IMR-90 (cell line): ENCODE results near the gene PRSS33. TPM values are rescaled to one million over a fixed set of nuclear protein-coding genes. Genes with fewer than 3 reads are reported as not detected.

Experiments used
- ATAC-seq: fragments of 200-7000 bp; cut with Tn5 transposase; 2 replicates; pipeline ENCODE4 v1.9.1; 2020; ENCODE audit warnings: low read depth, mild to moderate bottlenecking, moderate library complexity
- BruUV-seq: library from RNA; stranded (reverse); fragments of 400-500 nt; replicated peaks from 2 replicates; lab custom pipeline; 2021; lab: Mats Ljungman, UMichigan
- CTCF ChIA-PET: fragments of 300-600 bp; formaldehyde crosslinking; extraction: SDS; loops from one replicate; lab custom pipeline; 2021; ENCODE audit warnings: antibody characterized with exemption; lab: Yijun Ruan, JAX
- POLR2A ChIA-PET: fragments of 300-600 bp; sonication (Branson Sonifier 250); formaldehyde crosslinking; loops from one replicate; lab custom pipeline; 2022; ENCODE audit warnings: antibody characterized with exemption; ENCODE audit not compliant: unreplicated experiment; lab: Charles Lee
- DNase-seq: peaks from one replicate; pipeline ENCODE4 v3.0.0; 2013
- H2AFZ ChIP-seq: replicated peaks from 2 replicates; pipeline ENCODE3; 2013; ENCODE audit warnings: low read length, mild to moderate bottlenecking; ENCODE audit not compliant: poor library complexity
- H2AK5ac ChIP-seq: 2 replicates; pipeline ENCODE4 v1.6.1; 2013; ENCODE audit warnings: low read depth, low read length, inconsistent platforms
- H2AK9ac ChIP-seq: replicated peaks from 2 replicates; pipeline ENCODE3; 2013; ENCODE audit warnings: mild to moderate bottlenecking, low read depth, low read length, moderate library complexity; ENCODE audit not compliant: poor library complexity
- H2BK120ac ChIP-seq: 2 replicates; pipeline ENCODE4 v1.6.1; 2013; ENCODE audit warnings: low read depth, low read length, inconsistent platforms
- H2BK15ac ChIP-seq: 3 replicates; pipeline ENCODE4 v1.6.1; 2013; ENCODE audit warnings: low read depth, low read length, inconsistent platforms
- H2BK20ac ChIP-seq: 2 replicates; pipeline ENCODE4 v1.6.1; 2013; ENCODE audit warnings: low read depth, mild to moderate bottlenecking, inconsistent platforms, low read length, moderate library complexity
- H2BK5ac ChIP-seq: 2 replicates; pipeline ENCODE4 v1.6.1; 2013; ENCODE audit warnings: mild to moderate bottlenecking, low read depth, low read length, inconsistent platforms; ENCODE audit not compliant: poor library complexity, severe bottlenecking
- H3K14ac ChIP-seq: replicated peaks from 2 replicates; pipeline ENCODE4 v1.6.1; 2013; ENCODE audit warnings: low read depth, low read length, inconsistent platforms
- H3K18ac ChIP-seq: 2 replicates; pipeline ENCODE4 v1.6.1; 2013; ENCODE audit warnings: low read depth, low read length, control low read depth
- H3K23ac ChIP-seq: 2 replicates; pipeline ENCODE4 v1.6.1; 2013; ENCODE audit warnings: low read depth, low read length, inconsistent platforms
- H3K27ac ChIP-seq: 2 replicates; pipeline ENCODE4 v1.5.1; 2013; ENCODE audit warnings: mild to moderate bottlenecking, control low read depth, low read length; ENCODE audit not compliant: insufficient read depth
- H3K27me3 ChIP-seq: 2 replicates; pipeline ENCODE4 v1.6.1; 2013; ENCODE audit warnings: low read length; ENCODE audit not compliant: control insufficient read depth, insufficient read depth
- H3K36me3 ChIP-seq: 2 replicates; pipeline ENCODE4 v1.6.1; 2013; ENCODE audit warnings: low read length, mixed read lengths; ENCODE audit not compliant: control insufficient read depth, insufficient read depth
- H3K4ac ChIP-seq: 2 replicates; pipeline ENCODE4 v1.6.1; 2013; ENCODE audit warnings: low read depth, low read length, inconsistent platforms
- H3K4me1 ChIP-seq: 2 replicates; pipeline ENCODE4 v1.6.1; 2013; ENCODE audit warnings: low read length, mixed read lengths; ENCODE audit not compliant: control insufficient read depth, insufficient read depth
- H3K4me2 ChIP-seq: 2 replicates; pipeline ENCODE4 v1.6.1; 2013; ENCODE audit warnings: low read depth, mild to moderate bottlenecking, control low read depth, low read length, moderate library complexity
- H3K4me3 ChIP-seq: 2 replicates; pipeline ENCODE4 v1.5.1; 2013; ENCODE audit warnings: low read depth, mild to moderate bottlenecking, control low read depth, low read length, moderate library complexity; ENCODE audit not compliant: insufficient read depth
- H3K56ac ChIP-seq: 2 replicates; pipeline ENCODE4 v1.6.1; 2013; ENCODE audit warnings: low read length, inconsistent platforms; ENCODE audit not compliant: insufficient read depth; ENCODE audit errors: extremely low read depth
- H3K79me1 ChIP-seq, 2 experiments: 2 replicates each; pipeline ENCODE4 v1.6.1; 2013; ENCODE audit warnings: low read length in 2 of 2, inconsistent platforms in 1 of 2, low read depth in 1 of 2
- H3K9ac ChIP-seq: 2 replicates; pipeline ENCODE4 v1.6.1; 2013; ENCODE audit warnings: low read depth, low read length, control low read depth
- H3K9me1 ChIP-seq: 2 replicates; pipeline ENCODE4 v1.6.1; 2013; ENCODE audit warnings: low read length, inconsistent platforms; ENCODE audit not compliant: insufficient read depth
- H3K9me3 ChIP-seq: 2 replicates; pipeline ENCODE4 v1.6.1; 2013; ENCODE audit warnings: low read length; ENCODE audit not compliant: control insufficient read depth, insufficient read depth
- H4K20me1 ChIP-seq: 2 replicates; pipeline ENCODE4 v1.6.1; 2013; ENCODE audit warnings: low read length, inconsistent platforms; ENCODE audit not compliant: insufficient read depth
- H4K5ac ChIP-seq: 2 replicates; pipeline ENCODE4 v1.6.1; 2013; ENCODE audit warnings: mild to moderate bottlenecking, low read depth, low read length, control low read depth
- H4K8ac ChIP-seq, 2 experiments: 2 replicates each; pipeline ENCODE4 v1.6.1; 2013; ENCODE audit warnings: low read depth in 2 of 2, low read length in 2 of 2, control low read depth in 1 of 2, inconsistent platforms in 1 of 2
- H4K91ac ChIP-seq: 2 replicates; pipeline ENCODE4 v1.6.1; 2013; ENCODE audit warnings: low read depth, low read length, inconsistent platforms; ENCODE audit not compliant: insufficient read depth
- BHLHE40 ChIP-seq: fragments of 150-350 bp; IDR thresholded peaks from 2 replicates; pipeline ENCODE4 v1.6.1; 2016; ENCODE audit warnings: mild to moderate bottlenecking, low read depth, low read length
- CEBPB ChIP-seq: IDR thresholded peaks from 2 replicates; pipeline ENCODE4 v1.6.1; 2012; ENCODE audit warnings: low read depth, low read length, improper control_type of control experiment
- CHD1 ChIP-seq: IDR thresholded peaks from 2 replicates; pipeline ENCODE4 v1.6.1; 2012; ENCODE audit warnings: low read depth, low read length, improper control_type of control experiment
- CTCF ChIP-seq: conservative IDR thresholded peaks from 2 replicates; pipeline ENCODE4 v1.5.1; 2012; ENCODE audit warnings: mild to moderate bottlenecking, low read depth, low read length, improper control_type of control experiment
- FOS ChIP-seq: fragments of 150-350 bp; IDR thresholded peaks from 2 replicates; pipeline ENCODE4 v1.6.1; 2016; ENCODE audit warnings: low read depth, low read length
- MAFK ChIP-seq: IDR thresholded peaks from 2 replicates; pipeline ENCODE4 v1.6.1; 2012; ENCODE audit warnings: low read depth, low read length, improper control_type of control experiment
- MAZ ChIP-seq: IDR thresholded peaks from 2 replicates; pipeline ENCODE4 v1.6.1; 2012; ENCODE audit warnings: low read depth, mild to moderate bottlenecking, low read length, improper control_type of control experiment, moderate library complexity, borderline replicate concordance
- MXI1 ChIP-seq: IDR thresholded peaks from 2 replicates; pipeline ENCODE4 v1.6.1; 2012; ENCODE audit warnings: low read depth, mild to moderate bottlenecking, low read length, moderate library complexity, borderline replicate concordance
- NFE2L2 ChIP-seq: fragments of 150-350 bp; IDR thresholded peaks from 2 replicates; pipeline ENCODE4 v1.6.1; 2016; ENCODE audit warnings: low read depth, mild to moderate bottlenecking, low read length
- POLR2A ChIP-seq: IDR thresholded peaks from 2 replicates; pipeline ENCODE4 v1.6.1; 2012; ENCODE audit warnings: mild to moderate bottlenecking, low read depth, low read length
- RAD21 ChIP-seq: IDR thresholded peaks from 2 replicates; pipeline ENCODE4 v1.6.1; 2012; ENCODE audit warnings: low read length, improper control_type of control experiment
- RCOR1 ChIP-seq: IDR thresholded peaks from 2 replicates; pipeline ENCODE4 v1.6.1; 2012; ENCODE audit warnings: mild to moderate bottlenecking, low read length, improper control_type of control experiment; ENCODE audit not compliant: insufficient replicate concordance
- RFX5 ChIP-seq: IDR thresholded peaks from 2 replicates; pipeline ENCODE4 v1.8.0; 2012; ENCODE audit warnings: low read depth, mild to moderate bottlenecking, low read length, moderate library complexity
- SMC3 ChIP-seq: fragments of 150-350 bp; IDR thresholded peaks from 2 replicates; pipeline ENCODE4 v1.6.1; 2016; ENCODE audit warnings: low read depth, mild to moderate bottlenecking, antibody characterized with exemption, low read length, moderate library complexity
- WGBS, 2 experiments: methylation state at CpG; one replicate each; pipeline versions ENCODE4 v1.1.5 to v1.1.7; 2013; ENCODE audit warnings: missing lambda C conversion rate in 2 of 2; ENCODE audit not compliant: insufficient read length in 1 of 2; ENCODE audit errors: extremely low coverage in 2 of 2; 5-methylcytosine and 5-hydroxymethylcytosine counted together
- dilution Hi-C: fragments of 300-500 bp; cut with HindIII; formaldehyde crosslinking; loops from one replicate; pipeline ENCODE4 v1.14.3; 2018; ENCODE audit warnings: low sequenced_read_pairs; ENCODE audit not compliant: unreplicated experiment
- in situ Hi-C: fragments of 300-500 bp; cut with MboI; formaldehyde crosslinking; loops from 3 replicates; pipeline ENCODE4 v1.14.3; 2019; ENCODE audit warnings: low sequenced_read_pairs, inconsistent platforms, mixed read lengths
- intact Hi-C: fragments of 100-400 bp; cut with micrococcal nuclease; formaldehyde crosslinking; loops from 2 replicates; pipeline ENCODE4 v1.10.0; 2022
- polyA plus RNA-seq, 3 experiments: library from polyadenylated mRNA; depleted of rRNA; stranded (reverse); fragments of >200 nt; gene quantifications; 2 replicates each; pipeline ENCODE4 v1.2.3, GENCODE V29; 2012; ENCODE audit warnings: low replicate concordance in 1 of 3
- total RNA-seq: library from RNA; depleted of rRNA; stranded (reverse); fragments of >200 nt; gene quantifications from 2 replicates; pipeline ENCODE4 v1.2.3, GENCODE V29; 2012
- TF ChIP-seq, protein P1 (sequence below): fragments of 150-350 bp; IDR thresholded peaks from 2 replicates; pipeline ENCODE4 v1.6.1; 2017; ENCODE audit warnings: mild to moderate bottlenecking, antibody characterized with exemption, low read length, low read depth
- TF ChIP-seq, protein P2 (sequence below): fragments of 150-350 bp; IDR thresholded peaks from 2 replicates; pipeline ENCODE4 v1.6.1; 2016; ENCODE audit warnings: low read depth, mild to moderate bottlenecking, low read length, moderate library complexity, borderline replicate concordance

PRSS33 gene
- total and polyA plus RNA-seq, 2 of the 4 experiments (the other 2 are of a cell fraction): not detected

DNA sequence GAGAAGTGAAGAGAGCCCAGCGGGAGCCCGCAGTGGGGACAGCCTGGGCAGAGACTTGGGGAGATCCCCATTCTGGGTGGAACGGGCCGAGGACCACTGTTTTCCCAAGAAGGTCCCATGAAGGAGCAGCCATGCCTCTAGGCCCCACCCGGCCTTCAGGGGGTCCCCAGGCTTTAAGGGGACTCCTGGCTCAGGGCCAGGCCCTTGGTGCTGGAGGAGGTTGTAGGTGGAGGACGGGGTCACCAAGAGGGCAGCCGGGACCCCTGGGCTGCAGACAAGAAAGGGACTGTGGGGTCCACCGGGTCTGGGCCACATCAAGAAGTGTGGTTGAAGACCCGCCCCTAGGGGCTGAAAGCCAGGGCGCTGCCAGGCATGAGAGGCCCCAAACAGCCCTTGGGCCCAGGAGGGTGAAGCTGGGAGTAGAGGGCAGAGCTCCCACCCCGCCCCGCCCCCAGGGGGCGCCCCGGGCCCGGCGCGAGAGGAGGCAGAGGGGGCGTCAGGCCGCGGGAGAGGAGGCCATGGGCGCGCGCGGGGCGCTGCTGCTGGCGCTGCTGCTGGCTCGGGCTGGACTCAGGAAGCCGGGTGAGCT, 29.5 kb upstream of the PRSS33 start, which contains the start of gene PRSS21:
Gene PRSS21 (plus strand): TSS at position 487 of the 589 bp plus-strand sequence. CDS start 32 bp downstream, at position 519.
- no peak within 1 kb of the TSS for H2BK120ac ChIP-seq
- DNase-seq (no peak), ATAC-seq (no peak)
- in situ Hi-C loops: no loop called here
- H2AK5ac ChIP-seq: no peak within 1 kb of the TSS
- peaks cover 52% of the 10 kb centered on the region for H3K27me3 ChIP-seq
- H2BK15ac ChIP-seq: no peak within 1 kb of the TSS
- CTCF ChIA-PET: no interaction called here
- no peak within 1 kb of the TSS for H3K14ac ChIP-seq
- no peak within 1 kb of the TSS for H4K5ac ChIP-seq
- H3K36me3 ChIP-seq: no peaks in the 10 kb centered on the region
- H3K9me3 ChIP-seq: no peaks in the 10 kb centered on the region
- H3K4me3 ChIP-seq: no peak within 1 kb of the TSS
- H3K4me1 ChIP-seq: no peaks in the 10 kb centered on the region
- no peak within 1 kb of the TSS for H4K91ac ChIP-seq
- TF ChIP-seq BHLHE40: no peak
- no peak for TF ChIP-seq RAD21
- TF ChIP-seq NFE2L2: no peak
- TF ChIP-seq CEBPB: no peak
- TF ChIP-seq RFX5: no peak
- no peak for TF ChIP-seq MXI1
- TF ChIP-seq CTCF: no peak
- TF ChIP-seq SMC3: no peak
- TF ChIP-seq, protein P1, sequence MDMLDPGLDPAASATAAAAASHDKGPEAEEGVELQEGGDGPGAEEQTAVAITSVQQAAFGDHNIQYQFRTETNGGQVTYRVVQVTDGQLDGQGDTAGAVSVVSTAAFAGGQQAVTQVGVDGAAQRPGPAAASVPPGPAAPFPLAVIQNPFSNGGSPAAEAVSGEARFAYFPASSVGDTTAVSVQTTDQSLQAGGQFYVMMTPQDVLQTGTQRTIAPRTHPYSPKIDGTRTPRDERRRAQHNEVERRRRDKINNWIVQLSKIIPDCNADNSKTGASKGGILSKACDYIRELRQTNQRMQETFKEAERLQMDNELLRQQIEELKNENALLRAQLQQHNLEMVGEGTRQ: no peak
- TF ChIP-seq RCOR1: no peak
- no peak for TF ChIP-seq POLR2A
- no peak for TF ChIP-seq CHD1
- no peak for TF ChIP-seq MAFK
- TF ChIP-seq, protein P2, sequence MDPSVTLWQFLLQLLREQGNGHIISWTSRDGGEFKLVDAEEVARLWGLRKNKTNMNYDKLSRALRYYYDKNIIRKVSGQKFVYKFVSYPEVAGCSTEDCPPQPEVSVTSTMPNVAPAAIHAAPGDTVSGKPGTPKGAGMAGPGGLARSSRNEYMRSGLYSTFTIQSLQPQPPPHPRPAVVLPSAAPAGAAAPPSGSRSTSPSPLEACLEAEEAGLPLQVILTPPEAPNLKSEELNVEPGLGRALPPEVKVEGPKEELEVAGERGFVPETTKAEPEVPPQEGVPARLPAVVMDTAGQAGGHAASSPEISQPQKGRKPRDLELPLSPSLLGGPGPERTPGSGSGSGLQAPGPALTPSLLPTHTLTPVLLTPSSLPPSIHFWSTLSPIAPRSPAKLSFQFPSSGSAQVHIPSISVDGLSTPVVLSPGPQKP: no peak
- no peak for TF ChIP-seq FOS
- no peak for TF ChIP-seq MAZ
- H2AFZ ChIP-seq: no peak within 1 kb of the TSS
- no peak within 1 kb of the TSS for H2BK5ac ChIP-seq
- H2BK20ac ChIP-seq: no peak within 1 kb of the TSS
- H3K23ac ChIP-seq: no peak within 1 kb of the TSS
- H3K9me1 ChIP-seq: no peaks in the 10 kb centered on the region
- no peak within 1 kb of the TSS for H4K8ac ChIP-seq
- intact Hi-C loops: no loop called here
- H3K79me1 ChIP-seq: no peaks in the 10 kb centered on the region
- WGBS, 2 experiments: 34% methylated on average over 4 of the region's 28 CpGs; no CpG with 5 or more reads in 1 of the 2 experiments
- H3K27ac ChIP-seq: no peak within 1 kb of the TSS
- no peak within 1 kb of the TSS for H3K9ac ChIP-seq
- no peaks in the 10 kb centered on the region for H4K20me1 ChIP-seq
- no TSS peak for BruUV-seq
- H3K56ac ChIP-seq: no peak within 1 kb of the TSS
- H2AK9ac ChIP-seq: peak within 1 kb of the TSS; percentile 55
- POLR2A ChIA-PET: no interaction called here
- no peak within 1 kb of the TSS for H3K4ac ChIP-seq
- no peak within 1 kb of the TSS for H3K4me2 ChIP-seq
- no peak within 1 kb of the TSS for H3K18ac ChIP-seq
- dilution Hi-C loops: no loop called here
